ENCODE measurements around the gene NUDT7.

NUDT7 gene

GRCh38 chr16:77790912-77791311 is 68.6 kb downstream of the NUDT7 start:
- no peaks in the 10 kb centered on the region for H3K4me1 ChIP-seq (ENCODE audit: insufficient read depth, low read length, severe bottlenecking)
- H3K9me3 ChIP-seq (ENCODE audit: low read length) = no peaks in the 10 kb centered on the region
- no peaks in the 10 kb centered on the region for H3K36me3 ChIP-seq (ENCODE audit: insufficient read depth, low read length)
- no peak overlapping the region for H2AFZ ChIP-seq (ENCODE audit: low read length)
- H3K79me2 ChIP-seq (ENCODE audit: insufficient read depth, low read length) = no peaks in the 10 kb centered on the region
- H3K9me2 ChIP-seq (ENCODE audit: low read depth, low read length) = no peaks in the 10 kb centered on the region
- H3F3A ChIP-seq (ENCODE audit: insufficient read depth, low read length) = no peaks in the 10 kb centered on the region
- no peaks in the 10 kb centered on the region for H4K20me1 ChIP-seq (ENCODE audit: insufficient read depth, low read length)
- TF ChIP-seq EZH2 (IDR thresholded peaks at IDR 0.05; ENCODE audit: borderline replicate concordance, low read length) = no peak
- TF ChIP-seq, protein P1, sequence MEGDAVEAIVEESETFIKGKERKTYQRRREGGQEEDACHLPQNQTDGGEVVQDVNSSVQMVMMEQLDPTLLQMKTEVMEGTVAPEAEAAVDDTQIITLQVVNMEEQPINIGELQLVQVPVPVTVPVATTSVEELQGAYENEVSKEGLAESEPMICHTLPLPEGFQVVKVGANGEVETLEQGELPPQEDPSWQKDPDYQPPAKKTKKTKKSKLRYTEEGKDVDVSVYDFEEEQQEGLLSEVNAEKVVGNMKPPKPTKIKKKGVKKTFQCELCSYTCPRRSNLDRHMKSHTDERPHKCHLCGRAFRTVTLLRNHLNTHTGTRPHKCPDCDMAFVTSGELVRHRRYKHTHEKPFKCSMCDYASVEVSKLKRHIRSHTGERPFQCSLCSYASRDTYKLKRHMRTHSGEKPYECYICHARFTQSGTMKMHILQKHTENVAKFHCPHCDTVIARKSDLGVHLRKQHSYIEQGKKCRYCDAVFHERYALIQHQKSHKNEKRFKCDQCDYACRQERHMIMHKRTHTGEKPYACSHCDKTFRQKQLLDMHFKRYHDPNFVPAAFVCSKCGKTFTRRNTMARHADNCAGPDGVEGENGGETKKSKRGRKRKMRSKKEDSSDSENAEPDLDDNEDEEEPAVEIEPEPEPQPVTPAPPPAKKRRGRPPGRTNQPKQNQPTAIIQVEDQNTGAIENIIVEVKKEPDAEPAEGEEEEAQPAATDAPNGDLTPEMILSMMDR (IDR thresholded peaks at IDR 0.05; ENCODE audit: low read length) = no peak
- no peak overlapping the region for H3K27ac ChIP-seq (ENCODE audit: low read depth, low read length, poor library complexity, severe bottlenecking)
- no peak overlapping the region for H3K4me3 ChIP-seq (ENCODE audit: low read depth, low read length, poor library complexity, severe bottlenecking)
- H3K9ac ChIP-seq (ENCODE audit: low read length) = no peak overlapping the region
- no peak overlapping the region for H3K4me2 ChIP-seq (ENCODE audit: low read length)
- H3K27me3 ChIP-seq (ENCODE audit: insufficient read depth, low read length) = no peaks in the 10 kb centered on the region

All from OCI-LY1 (cell line).